ENCODE results near the gene STARD9. TPM values are rescaled to one million over a fixed set of nuclear protein-coding genes. Genes with fewer than 3 reads are reported as not detected.

Gene STARD9
- total and polyA plus RNA-seq, 2 donors from 2014 or later = 1.1 to 7.2 TPM

DNA sequence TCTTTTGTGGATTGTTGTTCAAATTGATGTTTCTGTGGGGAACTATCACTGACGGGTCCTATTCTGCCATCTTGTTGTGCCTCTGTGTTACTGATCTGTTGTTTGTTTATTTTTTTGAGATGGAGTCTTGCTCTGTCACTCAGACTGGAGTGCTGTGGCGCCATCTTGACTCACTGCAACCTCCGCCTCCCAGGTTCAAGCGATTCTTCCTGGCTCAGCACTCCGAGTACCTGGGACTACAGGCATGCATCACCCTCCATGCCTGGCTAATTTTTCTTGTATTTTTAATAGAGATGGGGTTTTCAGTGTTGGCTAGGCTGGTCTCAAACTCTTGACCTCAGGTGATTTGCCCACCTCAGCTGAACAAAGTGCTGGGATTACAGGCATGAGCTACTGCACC, 129.9 kb downstream of the STARD9 start:
- no peaks in the 10 kb centered on the region for H3K27me3 ChIP-seq (ENCODE audit: control insufficient read depth, insufficient read depth, low read length)
- H3K9me3 ChIP-seq (ENCODE audit: control insufficient read depth in 2 of 3, insufficient read depth in 1 of 3, low read length in 3 of 3) = peaks cover 0 to 5% (median 0%) of the 10 kb centered on the region in 3 donors
- intact Hi-C loops (cut with DNase I) = no loop called here
- H3K36me3 ChIP-seq (ENCODE audit: control insufficient read depth in 2 of 3, insufficient read depth in 3 of 3, low read length in 3 of 3) = no peaks in the 10 kb centered on the region
- H3K27ac ChIP-seq (ENCODE audit: low read depth in 2 of 2, low read length in 2 of 2) = no peak overlapping the region
- no peak for FAIRE-seq
- no peak for DNase-seq
- no peak overlapping the region for H3K9ac ChIP-seq (ENCODE audit: low read length in 3 of 3)
- no peak overlapping the region for H3K4me3 ChIP-seq (ENCODE audit: low read length in 3 of 3)
- TF ChIP-seq, protein P1, sequence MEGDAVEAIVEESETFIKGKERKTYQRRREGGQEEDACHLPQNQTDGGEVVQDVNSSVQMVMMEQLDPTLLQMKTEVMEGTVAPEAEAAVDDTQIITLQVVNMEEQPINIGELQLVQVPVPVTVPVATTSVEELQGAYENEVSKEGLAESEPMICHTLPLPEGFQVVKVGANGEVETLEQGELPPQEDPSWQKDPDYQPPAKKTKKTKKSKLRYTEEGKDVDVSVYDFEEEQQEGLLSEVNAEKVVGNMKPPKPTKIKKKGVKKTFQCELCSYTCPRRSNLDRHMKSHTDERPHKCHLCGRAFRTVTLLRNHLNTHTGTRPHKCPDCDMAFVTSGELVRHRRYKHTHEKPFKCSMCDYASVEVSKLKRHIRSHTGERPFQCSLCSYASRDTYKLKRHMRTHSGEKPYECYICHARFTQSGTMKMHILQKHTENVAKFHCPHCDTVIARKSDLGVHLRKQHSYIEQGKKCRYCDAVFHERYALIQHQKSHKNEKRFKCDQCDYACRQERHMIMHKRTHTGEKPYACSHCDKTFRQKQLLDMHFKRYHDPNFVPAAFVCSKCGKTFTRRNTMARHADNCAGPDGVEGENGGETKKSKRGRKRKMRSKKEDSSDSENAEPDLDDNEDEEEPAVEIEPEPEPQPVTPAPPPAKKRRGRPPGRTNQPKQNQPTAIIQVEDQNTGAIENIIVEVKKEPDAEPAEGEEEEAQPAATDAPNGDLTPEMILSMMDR (IDR thresholded peaks at IDR 0.05; ENCODE audit: borderline replicate concordance, extremely low read depth, insufficient read depth) = no peak
- no peaks in the 10 kb centered on the region for H3K4me1 ChIP-seq (ENCODE audit: control insufficient read depth in 2 of 3, insufficient read depth in 2 of 3, low read depth in 1 of 3, low read length in 3 of 3)

DNA sequence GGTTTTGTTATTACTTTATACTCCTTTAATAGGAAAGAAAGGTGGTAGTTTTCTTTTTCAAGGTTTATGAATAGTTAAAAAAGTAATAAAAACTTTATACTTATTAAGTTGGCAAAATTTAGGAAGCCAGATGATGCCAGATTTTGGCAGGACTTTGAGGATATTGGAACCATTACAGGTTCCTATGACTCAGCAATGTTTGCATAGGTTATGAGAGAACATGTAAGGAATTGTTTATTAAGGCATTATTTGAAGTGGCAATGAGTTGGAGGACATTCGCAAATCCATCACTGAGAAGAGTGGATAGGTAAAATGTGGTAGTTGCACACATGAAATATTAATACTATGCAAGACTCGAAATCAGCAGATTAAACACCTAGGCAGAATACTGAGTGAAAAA, 131.7 kb downstream of the STARD9 start:
- H3K36me3 ChIP-seq (ENCODE audit: control insufficient read depth in 2 of 3, insufficient read depth in 3 of 3, low read length in 3 of 3) = no peaks in the 10 kb centered on the region
- intact Hi-C loops (cut with DNase I) = no loop called here
- no peak overlapping the region for H3K9ac ChIP-seq (ENCODE audit: low read length in 3 of 3)
- H3K4me3 ChIP-seq (ENCODE audit: low read length in 3 of 3) = no peak overlapping the region
- TF ChIP-seq, protein P1 (IDR thresholded peaks at IDR 0.05; ENCODE audit: borderline replicate concordance, extremely low read depth, insufficient read depth) = no peak
- no peaks in the 10 kb centered on the region for H3K27me3 ChIP-seq (ENCODE audit: control insufficient read depth, insufficient read depth, low read length)
- DNase-seq = no peak
- no peaks in the 10 kb centered on the region for H3K9me3 ChIP-seq (ENCODE audit: control insufficient read depth in 2 of 3, insufficient read depth in 1 of 3, low read length in 3 of 3)
- no peak overlapping the region for H3K27ac ChIP-seq (ENCODE audit: low read depth in 2 of 2, low read length in 2 of 2)
- no peaks in the 10 kb centered on the region for H3K4me1 ChIP-seq (ENCODE audit: control insufficient read depth in 2 of 3, insufficient read depth in 2 of 3, low read depth in 1 of 3, low read length in 3 of 3)
- FAIRE-seq = no peak

DNA sequence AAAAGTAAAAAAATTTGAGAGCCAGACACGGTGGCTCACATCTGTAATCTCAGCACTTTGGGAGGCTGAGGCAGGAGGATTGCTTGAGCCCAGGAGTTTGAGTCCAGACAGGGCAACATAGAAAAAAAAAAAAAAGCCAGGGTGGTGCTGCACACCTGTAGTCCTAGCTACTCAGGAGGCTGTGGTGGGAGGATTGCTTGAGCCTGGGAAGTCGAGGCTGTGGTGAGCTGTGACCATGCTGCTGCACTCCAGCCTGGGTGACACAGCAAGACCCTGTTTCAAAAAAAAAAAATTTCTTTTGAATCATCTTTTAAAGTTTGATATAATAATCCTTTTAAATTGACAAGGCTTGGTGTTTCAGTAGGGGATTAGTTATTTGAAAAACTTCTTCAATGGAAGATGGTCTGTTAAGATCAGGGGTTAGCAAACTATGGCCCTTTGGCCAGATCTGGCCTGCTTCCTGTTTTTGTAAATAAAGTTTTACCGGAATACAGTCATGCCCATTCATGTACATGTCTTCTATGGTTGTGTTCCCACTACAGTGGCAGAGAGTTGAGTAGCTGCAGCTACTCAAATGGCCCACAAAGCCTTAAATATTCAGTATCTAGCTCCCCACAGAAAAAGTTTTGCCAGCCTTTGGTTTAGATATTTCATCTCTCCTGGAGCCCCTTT, 132.6 kb downstream of the STARD9 start:
- Histone ChIP-seq H3K4me3 (ENCODE audit: low read length in 3 of 3) (no peak overlapping the region), H3K36me3 (ENCODE audit: control insufficient read depth in 2 of 3, insufficient read depth in 3 of 3, low read length in 3 of 3) (no peaks in the 10 kb centered on the region), H3K9ac (ENCODE audit: low read length in 3 of 3) (no peak overlapping the region), H3K27me3 (ENCODE audit: control insufficient read depth, insufficient read depth, low read length) (no peaks in the 10 kb centered on the region), H3K4me1 (ENCODE audit: control insufficient read depth in 2 of 3, insufficient read depth in 2 of 3, low read depth in 1 of 3, low read length in 3 of 3) (no peaks in the 10 kb centered on the region), H3K9me3 (ENCODE audit: control insufficient read depth in 2 of 3, insufficient read depth in 1 of 3, low read length in 3 of 3) (no peaks in the 10 kb centered on the region), H3K27ac (ENCODE audit: low read depth in 2 of 2, low read length in 2 of 2) (no peak overlapping the region)
- FAIRE-seq = no peak
- TF ChIP-seq, protein P1 (IDR thresholded peaks at IDR 0.05; ENCODE audit: borderline replicate concordance, extremely low read depth, insufficient read depth) = no peak
- intact Hi-C loops (cut with DNase I) = no loop called here
- DNase-seq = no peak

DNA sequence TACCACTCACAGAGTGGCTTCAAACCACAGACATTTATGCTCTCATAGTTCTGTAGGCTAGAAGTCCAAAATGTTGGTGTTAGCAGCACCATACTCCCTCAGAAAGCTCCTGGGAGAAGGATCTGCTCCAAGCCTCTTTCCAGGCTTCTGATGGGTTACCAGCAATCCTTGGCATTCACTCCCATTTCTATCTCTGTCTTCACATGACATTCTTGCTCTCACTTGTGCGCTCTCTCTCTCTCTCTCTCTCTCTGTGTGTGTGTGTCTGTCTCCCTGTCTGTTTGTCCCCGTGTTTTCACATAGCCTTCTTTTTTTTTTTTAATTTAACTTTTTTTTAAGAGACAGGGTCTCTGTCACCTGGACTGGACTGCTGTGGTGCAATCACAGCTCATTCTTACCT, 135.3 kb downstream of the STARD9 start:
- Histone ChIP-seq H3K27me3 (ENCODE audit: control insufficient read depth, insufficient read depth, low read length) (no peaks in the 10 kb centered on the region), H3K4me3 (ENCODE audit: low read length in 3 of 3) (no peak overlapping the region), H3K36me3 (ENCODE audit: control insufficient read depth in 2 of 3, insufficient read depth in 3 of 3, low read length in 3 of 3) (no peaks in the 10 kb centered on the region), H3K9me3 (ENCODE audit: control insufficient read depth in 2 of 3, insufficient read depth in 1 of 3, low read length in 3 of 3) (no peaks in the 10 kb centered on the region), H3K4me1 (ENCODE audit: control insufficient read depth in 2 of 3, insufficient read depth in 2 of 3, low read depth in 1 of 3, low read length in 3 of 3) (no peaks in the 10 kb centered on the region), H3K27ac (ENCODE audit: low read depth in 2 of 2, low read length in 2 of 2) (no peak overlapping the region), H3K9ac (ENCODE audit: low read length in 3 of 3) (no peak overlapping the region)
- no peak for FAIRE-seq
- TF ChIP-seq, protein P1 (IDR thresholded peaks at IDR 0.05; ENCODE audit: borderline replicate concordance, extremely low read depth, insufficient read depth) = no peak
- DNase-seq = no peak
- intact Hi-C loops (cut with DNase I) = no loop called here
